ENCODE results near the gene RFPL2.
"Not testable (repeated sequence)": the region's sequence is repeated elsewhere in the genome, so short reads cannot be mapped to it uniquely, and the experiment has no call there.

- TF ChIP-seq YY1 (IDR thresholded peaks at IDR 0.05; ENCODE audit: insufficient read depth, insufficient read length); ZNF274 (IDR thresholded peaks at IDR 0.05; ENCODE audit: low read depth, low read length): not testable (repeated sequence)
Measured at GRCh38 chr22:32157632-32158031, 47.2 kb downstream of the RFPL2 start.
